ENCODE measurements around the gene CHST6. TPM values are rescaled to one million over a fixed set of nuclear protein-coding genes. Genes with fewer than 3 reads are reported as not detected.
A peak's percentile ranks its signal among the peaks of the same experiment; 100 is the strongest.

CHST6 gene
- total and polyA plus RNA-seq, 2 donors (not counting 3 experiments of a cell fraction or from before 2014, with no cell fraction given), result 0.26 to 0.60 TPM

DNA sequence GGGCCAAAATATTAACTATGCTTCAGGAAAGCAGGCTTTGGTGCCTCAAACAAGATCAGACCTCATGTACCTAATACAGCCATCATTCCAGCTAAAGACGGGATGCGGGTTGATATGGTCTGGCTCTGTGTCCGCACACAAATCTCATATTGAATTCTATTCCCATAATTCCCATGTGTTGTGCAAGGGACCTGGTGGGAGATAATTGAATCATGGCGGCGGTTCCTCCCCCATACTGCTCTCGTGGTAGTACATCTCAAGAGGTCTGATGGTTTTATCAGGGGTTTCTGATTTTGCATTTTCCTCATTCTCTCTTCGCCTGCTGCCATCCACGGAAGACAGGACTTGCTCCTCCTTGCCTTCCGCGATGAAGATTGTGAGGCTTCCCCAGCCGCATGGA, 19.1 kb upstream of the CHST6 start:
- H3K9ac ChIP-seq (replicated peaks; ENCODE audit: extremely low read depth, insufficient read depth, low read length), result no peak overlapping the region
- POLR2A ChIA-PET, result interaction anchor here (0.6 kb wide), 1 partner anchor 81 kb away, joined by 3 read pairs; the partner anchor contains the start of gene CFDP1
- no peaks in the 10 kb centered on the region for H3K9me3 ChIP-seq (replicated peaks; ENCODE audit: control insufficient read depth, insufficient read depth, low read length)
- no peaks in the 10 kb centered on the region for H4K20me1 ChIP-seq (replicated peaks; ENCODE audit: control insufficient read depth, extremely low read depth, insufficient read depth, low read length)
- H3K36me3 ChIP-seq (ENCODE audit: control insufficient read depth in 2 of 2, extremely low read depth in 1 of 2, insufficient read depth in 2 of 2, low read length in 2 of 2), result no peaks in the 10 kb centered on the region
- no TSS peak for BruUV-seq (replicated peaks)
- no peaks in the 10 kb centered on the region for H3K9me1 ChIP-seq (replicated peaks; ENCODE audit: control insufficient read depth, extremely low read depth, insufficient read depth, low read length)
- H3K4me2 ChIP-seq (ENCODE audit: insufficient read depth, low read length), result no peak overlapping the region
- no peaks in the 10 kb centered on the region for H3K27me3 ChIP-seq (ENCODE audit: control insufficient read depth in 2 of 2, insufficient read depth in 2 of 2, low read length in 2 of 2)
- H3K4me1 ChIP-seq (ENCODE audit: control insufficient read depth, extremely low read depth, insufficient read depth, low read length), result peaks cover 5% of the 10 kb centered on the region
- H3K4me3 ChIP-seq (replicated peaks in 1 of 3; ENCODE audit: insufficient read depth in 1 of 3, low read depth in 1 of 3, low read length in 3 of 3), result no peak overlapping the region
- intact Hi-C loops (cut with micrococcal nuclease), result no loop called here
- peak; percentile 42 for FAIRE-seq
- H3K79me2 ChIP-seq (ENCODE audit: control insufficient read depth, insufficient read depth, low read length), result no peaks in the 10 kb centered on the region
- CTCF ChIA-PET, result no interaction called here
- no peak overlapping the region for H3K27ac ChIP-seq (ENCODE audit: insufficient read depth, low read depth, low read length)
- dilution Hi-C loops (cut with MboI; ENCODE audit: extremely low pct_ligation_motif_present, low sequenced_read_pairs), result no loop called here
- no peak for DNase-seq (ENCODE audit: low read depth, low spot score)
- no peak overlapping the region for H2AFZ ChIP-seq (ENCODE audit: low read depth, low read length)
- TF ChIP-seq GATA2 (IDR thresholded peaks at IDR 0.05; ENCODE audit: insufficient read depth, insufficient read length, low read depth, low read length), result no peak
- TF ChIP-seq POLR2A (IDR thresholded peaks at IDR 0.05; ENCODE audit: low read depth, low read length), result no peak
- TF ChIP-seq EZH2 (IDR thresholded peaks at IDR 0.05; ENCODE audit: borderline replicate concordance, low read depth, low read length, severe bottlenecking), result no peak
- no peak for TF ChIP-seq POLR2AphosphoS5 (IDR thresholded peaks at IDR 0.05; ENCODE audit: insufficient read depth, low read depth, low read length)
- no peak for TF ChIP-seq FOS (IDR thresholded peaks at IDR 0.05; ENCODE audit: borderline replicate concordance, insufficient read depth, low read length)
- TF ChIP-seq MYC (IDR thresholded peaks at IDR 0.05; ENCODE audit: low read depth, low read length), result no peak
- TF ChIP-seq, protein P1, sequence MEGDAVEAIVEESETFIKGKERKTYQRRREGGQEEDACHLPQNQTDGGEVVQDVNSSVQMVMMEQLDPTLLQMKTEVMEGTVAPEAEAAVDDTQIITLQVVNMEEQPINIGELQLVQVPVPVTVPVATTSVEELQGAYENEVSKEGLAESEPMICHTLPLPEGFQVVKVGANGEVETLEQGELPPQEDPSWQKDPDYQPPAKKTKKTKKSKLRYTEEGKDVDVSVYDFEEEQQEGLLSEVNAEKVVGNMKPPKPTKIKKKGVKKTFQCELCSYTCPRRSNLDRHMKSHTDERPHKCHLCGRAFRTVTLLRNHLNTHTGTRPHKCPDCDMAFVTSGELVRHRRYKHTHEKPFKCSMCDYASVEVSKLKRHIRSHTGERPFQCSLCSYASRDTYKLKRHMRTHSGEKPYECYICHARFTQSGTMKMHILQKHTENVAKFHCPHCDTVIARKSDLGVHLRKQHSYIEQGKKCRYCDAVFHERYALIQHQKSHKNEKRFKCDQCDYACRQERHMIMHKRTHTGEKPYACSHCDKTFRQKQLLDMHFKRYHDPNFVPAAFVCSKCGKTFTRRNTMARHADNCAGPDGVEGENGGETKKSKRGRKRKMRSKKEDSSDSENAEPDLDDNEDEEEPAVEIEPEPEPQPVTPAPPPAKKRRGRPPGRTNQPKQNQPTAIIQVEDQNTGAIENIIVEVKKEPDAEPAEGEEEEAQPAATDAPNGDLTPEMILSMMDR (IDR thresholded peaks at IDR 0.05; ENCODE audit: extremely low read depth in 1 of 2, insufficient read depth in 1 of 2, low read depth in 1 of 2, low read length in 2 of 2), result no peak
- TF ChIP-seq, protein P2, sequence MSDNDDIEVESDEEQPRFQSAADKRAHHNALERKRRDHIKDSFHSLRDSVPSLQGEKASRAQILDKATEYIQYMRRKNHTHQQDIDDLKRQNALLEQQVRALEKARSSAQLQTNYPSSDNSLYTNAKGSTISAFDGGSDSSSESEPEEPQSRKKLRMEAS (IDR thresholded peaks at IDR 0.05; ENCODE audit: insufficient read depth, insufficient read length), result no peak
- no peak for TF ChIP-seq JUN (IDR thresholded peaks at IDR 0.05; ENCODE audit: borderline replicate concordance, insufficient read depth, insufficient read length, low read depth)
